Vagina (tissue), 2 donors: ENCODE results near the gene PRUNE2.

Experiments
- POLR2A ChIP-seq, 2 donors: fragments of 450-650 bp; IDR thresholded peaks; one replicate each; pipeline ENCODE4 v1.6.1; 2017; ENCODE audit warnings: antibody characterized with exemption in 2 of 2, mild to moderate bottlenecking in 2 of 2, moderate library complexity in 2 of 2
- POLR2AphosphoS5 ChIP-seq, 2 donors: sonication (generic); formaldehyde crosslinking; IDR thresholded peaks; one replicate each; pipeline ENCODE4 v1.9.0; 2017; ENCODE audit warnings: antibody characterized with exemption in 2 of 2, mild to moderate bottlenecking in 2 of 2, low read depth in 1 of 2; ENCODE audit not compliant: insufficient read depth in 1 of 2
- TF ChIP-seq, protein P1 (sequence below), 3 experiments: fragments of 450-650 bp in 2 of 3; fragments of 200-600 bp in 1 of 3; sonication (generic) in 1 of 3; IDR thresholded peaks; one replicate each; pipeline ENCODE4 v1.5.1; 2017 to 2019; ENCODE audit warnings: antibody characterized with exemption in 3 of 3, mild to moderate bottlenecking in 2 of 3, moderate library complexity in 2 of 3

DNA sequence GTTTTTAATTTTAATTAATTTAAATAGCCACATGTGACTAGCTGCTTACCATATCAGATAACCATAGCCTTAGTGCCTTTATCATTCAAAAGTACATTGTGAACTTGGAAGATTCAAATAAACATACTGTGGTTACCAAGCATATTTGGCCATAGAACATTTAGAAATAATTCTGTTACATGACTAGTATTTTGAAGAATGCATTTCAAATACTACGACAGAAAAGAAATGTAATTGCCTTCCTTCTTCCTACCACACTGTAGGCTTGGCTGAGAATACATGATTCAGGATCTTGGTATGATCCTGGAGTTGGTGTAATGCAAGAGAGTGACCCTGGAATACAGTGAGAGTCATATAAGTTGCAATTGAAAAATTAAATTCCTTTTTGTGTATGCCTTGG is 251.3 kb downstream of the PRUNE2 start:
- TF ChIP-seq, protein P1, sequence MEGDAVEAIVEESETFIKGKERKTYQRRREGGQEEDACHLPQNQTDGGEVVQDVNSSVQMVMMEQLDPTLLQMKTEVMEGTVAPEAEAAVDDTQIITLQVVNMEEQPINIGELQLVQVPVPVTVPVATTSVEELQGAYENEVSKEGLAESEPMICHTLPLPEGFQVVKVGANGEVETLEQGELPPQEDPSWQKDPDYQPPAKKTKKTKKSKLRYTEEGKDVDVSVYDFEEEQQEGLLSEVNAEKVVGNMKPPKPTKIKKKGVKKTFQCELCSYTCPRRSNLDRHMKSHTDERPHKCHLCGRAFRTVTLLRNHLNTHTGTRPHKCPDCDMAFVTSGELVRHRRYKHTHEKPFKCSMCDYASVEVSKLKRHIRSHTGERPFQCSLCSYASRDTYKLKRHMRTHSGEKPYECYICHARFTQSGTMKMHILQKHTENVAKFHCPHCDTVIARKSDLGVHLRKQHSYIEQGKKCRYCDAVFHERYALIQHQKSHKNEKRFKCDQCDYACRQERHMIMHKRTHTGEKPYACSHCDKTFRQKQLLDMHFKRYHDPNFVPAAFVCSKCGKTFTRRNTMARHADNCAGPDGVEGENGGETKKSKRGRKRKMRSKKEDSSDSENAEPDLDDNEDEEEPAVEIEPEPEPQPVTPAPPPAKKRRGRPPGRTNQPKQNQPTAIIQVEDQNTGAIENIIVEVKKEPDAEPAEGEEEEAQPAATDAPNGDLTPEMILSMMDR (IDR thresholded peaks at IDR 0.05): no peak
- TF ChIP-seq POLR2A (IDR thresholded peaks at IDR 0.05): no peak
- TF ChIP-seq POLR2AphosphoS5 (IDR thresholded peaks at IDR 0.05; ENCODE audit: insufficient read depth in 1 of 2, low read depth in 1 of 2): no peak
